Aorta (tissue), 5 donors: Measurements from ENCODE around the gene VSIG10L. TPM values are rescaled to one million over a fixed set of nuclear protein-coding genes. Genes with fewer than 3 reads are reported as not detected.

Source experiments
- ATAC-seq: fragments of 200-7000 bp; cut with Tn5 transposase; one replicate; pipeline ENCODE4 v1.9.1; 2022; ENCODE audit warnings: moderate library complexity; ENCODE audit not compliant: low FRiP score
- DNase-seq, 2 donors: peaks; one replicate each; pipeline ENCODE4 v3.0.0-alpha.2; 2020
- H3K27ac ChIP-seq, 2 donors: one replicate each; pipeline ENCODE4 v1.5.1; 2013; ENCODE audit warnings: low read length in 2 of 2, mild to moderate bottlenecking in 2 of 2, moderate library complexity in 2 of 2, control low read depth in 1 of 2, inconsistent platforms in 1 of 2, low read depth in 1 of 2
- H3K27me3 ChIP-seq, 2 donors: one replicate each; pipeline ENCODE4 v1.6.1; 2013; ENCODE audit warnings: control low read depth in 1 of 2, low read length in 1 of 2, mild to moderate bottlenecking in 1 of 2, moderate library complexity in 1 of 2; ENCODE audit not compliant: insufficient read depth in 2 of 2, control insufficient read depth in 1 of 2
- H3K36me3 ChIP-seq, 2 donors: one replicate each; pipeline ENCODE4 v1.6.1; 2013; ENCODE audit warnings: control low read depth in 1 of 2, low read length in 1 of 2, mild to moderate bottlenecking in 1 of 2; ENCODE audit not compliant: insufficient read depth in 2 of 2, control insufficient read depth in 1 of 2
- H3K4me1 ChIP-seq, 2 donors: one replicate each; pipeline ENCODE4 v1.6.1; 2013; ENCODE audit warnings: low read length in 2 of 2, control low read depth in 1 of 2, mild to moderate bottlenecking in 1 of 2, moderate library complexity in 1 of 2; ENCODE audit not compliant: insufficient read depth in 2 of 2, control insufficient read depth in 1 of 2
- H3K4me3 ChIP-seq, 2 donors: one replicate each; pipeline ENCODE4 v1.5.1; 2013; ENCODE audit warnings: low read length in 2 of 2, control low read depth in 1 of 2, mild to moderate bottlenecking in 1 of 2
- H3K9me3 ChIP-seq: one replicate; pipeline ENCODE4 v1.6.1; 2013; ENCODE audit warnings: mild to moderate bottlenecking, low read length; ENCODE audit not compliant: control insufficient read depth
- WGBS, 2 donors: extraction: QIAGEN DNeasy Blood & Tissue Kit; methylation state at CpG; one replicate each; pipeline ENCODE4 v1.1.7; 2013; 5-methylcytosine and 5-hydroxymethylcytosine counted together
- intact Hi-C, 2 donors: fragments of 100-400 bp; cut with DNase I; formaldehyde crosslinking; loops; one replicate each; pipeline versions ENCODE4 v1.14.2 to v1.15.0; 2022
- polyA plus RNA-seq, 2 donors: library from polyadenylated mRNA; stranded (reverse); fragments of 200-250 nt; gene quantifications; one replicate each; pipeline ENCODE4 v1.2.3, GENCODE V29; 2013
- total RNA-seq, 2 donors: library from RNA; stranded (reverse); fragmentation: NEBNext Ultra II Directional; extraction: Animal tissue kit (Norgen Biotek cat#: 25700); gene quantifications; one replicate each; pipeline ENCODE4 v1.2.1, GENCODE V29; 2021
- donor health status: healthy with polysubstance abuse.
- donor health status: Bipolar disorder and iron deficiency.
- donor health status: DM: no; HTN: no; CAD: no.
- donor health status: DM: no; HTN: no; CAD: no.
- donor health status: DM: yes; HTN: yes; CAD: no.

The VSIG10L gene
- total and polyA plus RNA-seq, 4 donors: 0.25 to 7.2 (median 1.9) TPM

GRCh38 chr19:51342631-51343569, 961 bp upstream of the VSIG10L start:
- peaks cover 0 to 3% of the 10 kb centered on the region in 2 donors for H3K36me3 ChIP-seq
- intact Hi-C loops: loop anchor here in 1 of 2 donors (2.0 kb wide), 1 partner anchor 20 kb away; no protein-coding TSS in a partner anchor
- H3K4me3 ChIP-seq: no peak overlapping the region
- no peak overlapping the region for H3K27ac ChIP-seq
- no peaks in the 10 kb centered on the region for H3K9me3 ChIP-seq
- no peak for ATAC-seq
- WGBS, 2 donors: 51 to 52% methylated on average over 9 of the region's 9 CpGs
- no peaks in the 10 kb centered on the region for H3K27me3 ChIP-seq
- no peak for DNase-seq
- no peaks in the 10 kb centered on the region for H3K4me1 ChIP-seq

GRCh38 chr19:51341066-51341465, 873 bp downstream of the VSIG10L start:
- ATAC-seq: no peak
- no peaks in the 10 kb centered on the region for H3K36me3 ChIP-seq
- WGBS, 2 donors: 91 to 93% methylated on average over 18 of the region's 18 CpGs
- intact Hi-C loops: no loop called here
- no peak for DNase-seq
- no peaks in the 10 kb centered on the region for H3K9me3 ChIP-seq
- H3K4me1 ChIP-seq: no peaks in the 10 kb centered on the region
- H3K27me3 ChIP-seq: no peaks in the 10 kb centered on the region
- H3K27ac ChIP-seq: no peak overlapping the region
- H3K4me3 ChIP-seq: no peak overlapping the region

- Histone ChIP-seq H3K4me1 (no peaks in the 10 kb centered on the region), H3K36me3 (no peaks in the 10 kb centered on the region), H3K27me3 (no peaks in the 10 kb centered on the region), H3K27ac (peak overlapping the region in 1 of 2 donors; percentile 62), H3K4me3 (peak overlapping the region; percentile 1 to 16), H3K9me3 (no peaks in the 10 kb centered on the region)
- ATAC-seq (peak; percentile 97), DNase-seq (peak; percentile 100)
- 1 to 2% methylated on average over 105 to 107 of the region's 107 CpGs for WGBS, 2 donors
- intact Hi-C loops: loop anchor here (1.0 to 10.0 kb wide), 6 partner anchors 27 to 345 kb away; partner anchors contain the start of genes C19orf84 (in 2 of the 2) and ZNF175 (in 1 of the 2)
These were observed 2.0 kb downstream of the VSIG10L start for GRCh38 chr19:51339687-51340656.

- no peaks in the 10 kb centered on the region for H3K36me3 ChIP-seq
- peak overlapping the region in 1 of 2 donors; percentile 8 for H3K27ac ChIP-seq
- intact Hi-C loops: loop anchor here (1.0 to 10.0 kb wide), 6 partner anchors 28 to 346 kb away; partner anchors contain the start of genes C19orf84 (in 2 of the 2) and ZNF175 (in 1 of the 2)
- 1 to 2% methylated on average over 9 to 10 of the region's 10 CpGs for WGBS, 2 donors
- no peak for ATAC-seq
- peak overlapping the region in 1 of 2 donors; percentile 7 for H3K4me3 ChIP-seq
- no peaks in the 10 kb centered on the region for H3K27me3 ChIP-seq
- no peaks in the 10 kb centered on the region for H3K4me1 ChIP-seq
- no peak for DNase-seq
- no peaks in the 10 kb centered on the region for H3K9me3 ChIP-seq
These were observed 2.6 kb downstream of the VSIG10L start for GRCh38 chr19:51339313-51339686.

GRCh38 chr19:51338563-51339312, 3.2 kb downstream of the VSIG10L start:
- peak overlapping the region; percentile 7 to 16 for H3K4me3 ChIP-seq
- H3K27me3 ChIP-seq: no peaks in the 10 kb centered on the region
- H3K27ac ChIP-seq: peak overlapping the region in 1 of 2 donors; percentile 8
- H3K4me1 ChIP-seq: no peaks in the 10 kb centered on the region
- intact Hi-C loops: loop anchor here (1.0 to 10.0 kb wide), 6 partner anchors 29 to 346 kb away; partner anchors contain the start of genes C19orf84 (in 2 of the 2) and ZNF175 (in 1 of the 2)
- 5% methylated on average over 43 of the region's 43 CpGs for WGBS, 2 donors
- DNase-seq (peak; percentile 89 to 96), ATAC-seq (peak; percentile 87)
- no peaks in the 10 kb centered on the region for H3K36me3 ChIP-seq
- no peaks in the 10 kb centered on the region for H3K9me3 ChIP-seq

GRCh38 chr19:51337861-51338562, 3.9 kb downstream of the VSIG10L start:
- no peak for DNase-seq
- Histone ChIP-seq H3K4me3 (no peak overlapping the region), H3K4me1 (no peaks in the 10 kb centered on the region), H3K27me3 (no peaks in the 10 kb centered on the region), H3K36me3 (no peaks in the 10 kb centered on the region), H3K27ac (no peak overlapping the region), H3K9me3 (no peaks in the 10 kb centered on the region)
- 84 to 85% methylated on average over 19 of the region's 19 CpGs for WGBS, 2 donors
- intact Hi-C loops: loop anchor here (2.0 to 10.0 kb wide), 5 partner anchors 54 to 347 kb away; partner anchors contain the start of genes C19orf84 (in 2 of the 2) and ZNF175 (in 1 of the 2)
- ATAC-seq: no peak

GRCh38 chr19:51337141-51337860, 4.6 kb downstream of the VSIG10L start:
- ATAC-seq (no peak), DNase-seq (no peak)
- no peaks in the 10 kb centered on the region for H3K36me3 ChIP-seq
- H3K4me3 ChIP-seq: no peak overlapping the region
- 92 to 94% methylated on average over 13 of the region's 13 CpGs for WGBS, 2 donors
- no peaks in the 10 kb centered on the region for H3K4me1 ChIP-seq
- H3K9me3 ChIP-seq: no peaks in the 10 kb centered on the region
- no peaks in the 10 kb centered on the region for H3K27me3 ChIP-seq
- intact Hi-C loops: loop anchor here (5.0 to 10.0 kb wide), 4 partner anchors 55 to 348 kb away; partner anchors contain the start of genes C19orf84 (in 2 of the 2) and ZNF175 (in 1 of the 2)
- H3K27ac ChIP-seq: no peak overlapping the region
